ENCODE data around the gene ATXN10. TPM values are rescaled to one million over a fixed set of nuclear protein-coding genes. Genes with fewer than 3 reads are reported as not detected.

The ATXN10 gene
- total and polyA plus RNA-seq, 2 of the 8 experiments (the other 6 are each of a cell fraction or from before 2014, with no cell fraction given) = 134 to 210 TPM

GRCh38 chr22:45793892-45794291 lies 122.3 kb downstream of the ATXN10 start:
- Histone ChIP-seq H3K27ac (ENCODE audit: low read depth, low read length) (no peak overlapping the region), H3K4ac (replicated peaks; ENCODE audit: insufficient read length, low read depth, low read length) (no peak overlapping the region), H2BK15ac (ENCODE audit: low read length) (no peak overlapping the region), H3K4me3 (ENCODE audit: extremely low read depth in 1 of 4, insufficient read depth in 2 of 4, low read depth in 3 of 4, low read length in 4 of 4) (no peak overlapping the region), H3K18ac (ENCODE audit: extremely low read depth, low read length) (no peak overlapping the region), H3K9ac (replicated peaks in 1 of 4; ENCODE audit: extremely low read depth in 1 of 4, low read depth in 3 of 4, low read length in 3 of 4) (no peak overlapping the region), H3K9me3 (ENCODE audit: insufficient read depth in 2 of 2, low read depth in 1 of 2, low read length in 1 of 2) (peaks cover 15 to 26% of the 10 kb centered on the region in 2 experiments), H3K4me2 (ENCODE audit: insufficient read depth in 1 of 2, low read depth in 2 of 2, low read length in 2 of 2) (no peak overlapping the region), H3K27me3 (replicated peaks in 1 of 4; ENCODE audit: control insufficient read depth in 3 of 4, extremely low read depth in 1 of 4, insufficient read depth in 3 of 4, low read length in 3 of 4) (no peaks in the 10 kb centered on the region), H2BK120ac (replicated peaks; ENCODE audit: low read depth, low read length) (no peak overlapping the region), H2BK5ac (ENCODE audit: low read depth, low read length) (no peak overlapping the region), H3K4me1 (replicated peaks in 1 of 4; ENCODE audit: control insufficient read depth in 3 of 4, insufficient read depth in 4 of 4, low read length in 3 of 4) (no peaks in the 10 kb centered on the region), H3K14ac (ENCODE audit: insufficient read length) (no peak overlapping the region), H3K23ac (ENCODE audit: insufficient read length) (no peak overlapping the region), H2BK12ac (ENCODE audit: low read depth, low read length) (no peak overlapping the region), H2BK20ac (ENCODE audit: low read length) (no peak overlapping the region), H4K8ac (ENCODE audit: extremely low read depth, insufficient read depth, low read length) (no peak overlapping the region), H3K23me2 (ENCODE audit: low read depth, low read length) (no peaks in the 10 kb centered on the region), H4K91ac (replicated peaks; ENCODE audit: insufficient read length, low read length) (no peak overlapping the region), H3K79me2 (ENCODE audit: control insufficient read depth in 1 of 2, insufficient read depth in 2 of 2, low read length in 2 of 2) (no peaks in the 10 kb centered on the region), H3K56ac (replicated peaks; ENCODE audit: insufficient read length, low read depth, low read length) (no peak overlapping the region), H4K20me1 (replicated peaks in 1 of 2; ENCODE audit: control insufficient read depth in 1 of 2, insufficient read depth in 2 of 2, low read length in 2 of 2) (peaks cover 0 to 2% of the 10 kb centered on the region in 2 experiments), H2AK5ac (ENCODE audit: low read depth, low read length) (no peak overlapping the region), H4K5ac (ENCODE audit: insufficient read length, low read depth, low read length) (no peak overlapping the region), H3K36me3 (ENCODE audit: control insufficient read depth in 2 of 4, insufficient read depth in 4 of 4, low read length in 3 of 4) (peaks cover 0 to 30% (median 12%) of the 10 kb centered on the region in 4 experiments; a peak in 3 of 8 replicates), H3K79me1 (ENCODE audit: low read depth, low read length) (peaks cover 2% of the 10 kb centered on the region; the same call in 1 of the 2 replicates), H2AFZ (ENCODE audit: low read length) (no peak overlapping the region)
- CTCF ChIA-PET (ENCODE audit: partially characterized antibody) = interaction anchor here (0.6 kb wide), 1 partner anchor 513 kb away, joined by 3 read pairs; no protein-coding TSS in a partner anchor
- 90% methylated on average over 2 of the region's 2 CpGs; no CpG with 5 or more reads in 1 of the 2 experiments for WGBS, 2 experiments (ENCODE audit: extremely low coverage in 1 of 2, insufficient coverage in 1 of 2, insufficient read length in 1 of 2, insufficient replicate concordance in 2 of 2, low coverage in 1 of 2, low lambda C conversion rate in 2 of 2, missing lambda C conversion rate in 1 of 2)
- FAIRE-seq (no peak), DNase-seq (ENCODE audit: low read depth in 1 of 2, low spot score in 2 of 2) (no peak)
- TF ChIP-seq ASH2L (IDR thresholded peaks at IDR 0.05; ENCODE audit: low read length) (no peak), PHF8 (conservative IDR thresholded peaks at IDR 0.05; ENCODE audit: low read depth, low read length) (no peak), MAFK (IDR thresholded peaks at IDR 0.05; ENCODE audit: low read depth, low read length) (no peak), RFX5 (IDR thresholded peaks at IDR 0.05; ENCODE audit: borderline replicate concordance, low read depth, low read length) (no peak), TAF7 (optimal IDR thresholded peaks at IDR 0.05; ENCODE audit: borderline replicate concordance, low read depth, low read length) (no peak), CEBPB (IDR thresholded peaks at IDR 0.05; ENCODE audit: low read depth, low read length) (no peak), CTCF (IDR thresholded peaks at IDR 0.05; ENCODE audit: control extremely low read depth in 1 of 3, insufficient read depth in 1 of 3, low read depth in 1 of 3, low read length in 3 of 3) (no peak), EZH2 (IDR thresholded peaks at IDR 0.05; ENCODE audit: low read depth, low read length, severe bottlenecking) (no peak), CHD1 (IDR thresholded peaks at IDR 0.05; ENCODE audit: low read depth, low read length) (no peak), CBX5 (IDR thresholded peaks at IDR 0.05; ENCODE audit: low read depth, low read length) (no peak)
- POLR2A ChIA-PET (ENCODE audit: partially characterized antibody) = no interaction called here

All from H1 (cell line).